BJ (cell line): ENCODE data around the gene DHRS4L2. TPM values are rescaled to one million over a fixed set of nuclear protein-coding genes. Genes with fewer than 3 reads are reported as not detected.
"Not testable (repeated sequence)": the region's sequence is repeated elsewhere in the genome, so short reads cannot be mapped to it uniquely, and the experiment has no call there.

Source experiments
- CTCF ChIA-PET: fragments of 350-600 bp; formaldehyde crosslinking; extraction: SDS; loops from one replicate; lab custom pipeline; 2021; ENCODE audit warnings: antibody characterized with exemption, inconsistent platforms; lab: Yijun Ruan, JAX
- POLR2A ChIA-PET: fragments of 300-600 bp; sonication (Branson Sonifier 250); formaldehyde crosslinking; extraction: SDS; loops from one replicate; lab custom pipeline; 2021; ENCODE audit warnings: antibody characterized with exemption; lab: Charles Lee
- DNase-seq: peaks from one replicate; pipeline ENCODE4 v3.0.0-alpha.2; 2011; ENCODE audit warnings: low read depth
- H3K27me3 ChIP-seq: 2 replicates; pipeline ENCODE4 v1.6.0; 2011; ENCODE audit warnings: low read length; ENCODE audit not compliant: control insufficient read depth, insufficient read depth
- H3K36me3 ChIP-seq: 2 replicates; pipeline ENCODE4 v1.5.1; 2011; ENCODE audit warnings: low read length; ENCODE audit not compliant: control insufficient read depth, insufficient read depth
- H3K4me3 ChIP-seq: 2 replicates; pipeline ENCODE4 v1.5.1; 2011; ENCODE audit warnings: low read depth, mild to moderate bottlenecking, control low read depth, low read length
- CTCF ChIP-seq: IDR thresholded peaks from 2 replicates; pipeline ENCODE4 v1.5.1; 2011; ENCODE audit warnings: low read depth, mild to moderate bottlenecking, control low read depth, inconsistent platforms, low read length, moderate library complexity; ENCODE audit not compliant: insufficient read depth
- polyA plus RNA-seq: library from polyadenylated mRNA; depleted of rRNA; stranded (reverse); fragments of >200 nt; gene quantifications from 2 replicates; pipeline ENCODE4 v1.2.3, GENCODE V29; 2011

The DHRS4L2 gene
- polyA plus RNA-seq, 1 experiment = 15.0 TPM

DNA sequence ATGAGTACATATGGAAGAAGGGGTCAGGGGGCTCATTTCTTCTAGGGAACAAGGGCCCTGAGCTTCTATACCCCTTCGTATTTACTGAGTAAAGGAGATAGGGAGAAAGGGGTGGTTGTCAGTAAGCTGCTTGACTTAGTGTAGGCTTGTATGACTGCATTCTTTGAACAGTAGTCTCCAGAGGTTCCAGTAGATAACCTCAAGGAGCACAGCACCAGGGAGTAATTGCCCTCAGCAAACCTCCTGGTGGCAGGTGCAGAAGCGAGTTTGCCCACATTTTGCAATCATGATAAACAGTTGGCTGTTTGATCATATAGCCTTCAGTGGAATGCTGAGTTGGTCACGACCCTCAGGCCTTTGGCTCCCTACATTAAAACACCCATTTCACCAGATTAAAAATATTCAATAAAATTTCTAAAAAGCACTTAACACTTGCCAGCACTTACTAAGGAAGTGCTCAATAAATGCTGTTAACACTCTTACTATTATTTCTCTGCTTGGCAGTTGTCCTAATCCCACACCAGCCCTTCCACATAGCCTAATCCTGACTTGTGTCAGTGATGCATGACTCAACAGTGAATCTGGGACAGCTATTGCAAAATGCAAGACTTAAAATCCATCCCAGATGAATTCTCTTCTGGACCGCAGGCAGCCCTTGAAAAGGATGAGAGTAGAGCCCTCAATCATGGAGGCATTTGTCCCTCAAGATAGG lies 3.7 kb upstream of the DHRS4L2 start:
- Histone ChIP-seq H3K27me3 (no peaks in the 10 kb centered on the region), H3K4me3 (no peak overlapping the region), H3K36me3 (no peaks in the 10 kb centered on the region)
- peak; percentile 76 for DNase-seq
- ChIA-PET CTCF (interaction anchor here (0.6 to 1.3 kb wide), 5 partner anchors 9 to 147 kb away, joined by 3 to 4 read pairs (median 3); no protein-coding TSS in a partner anchor), POLR2A (no interaction called here)
- no peak for TF ChIP-seq CTCF

DNA sequence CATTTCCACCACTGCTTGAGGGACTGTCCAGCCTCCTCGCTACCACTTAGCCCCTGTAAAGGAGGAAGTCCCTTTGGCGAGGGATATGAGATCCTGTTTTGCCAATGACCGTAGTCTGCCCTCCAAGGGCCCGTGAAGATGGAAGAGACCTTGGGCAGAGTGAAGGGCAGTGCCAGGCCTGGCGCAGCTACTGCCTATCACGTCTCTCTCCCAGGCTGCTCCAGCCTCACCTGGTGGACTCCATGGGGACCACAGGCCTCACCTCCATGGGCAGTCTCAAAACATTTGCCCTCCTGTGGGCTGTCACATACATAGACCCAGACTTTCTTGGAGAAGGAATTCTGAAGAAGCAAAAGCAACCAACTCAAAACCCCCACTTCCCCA lies 514 bp upstream of the DHRS4L2 start:
- H3K4me3 ChIP-seq, CTCF ChIA-PET, POLR2A ChIA-PET, H3K27me3 ChIP-seq, DNase-seq, H3K36me3 ChIP-seq: not testable (repeated sequence)

GRCh38 chr14:23989734-23990445 lies 1.2 kb downstream of the DHRS4L2 start:
- DNase-seq, CTCF ChIA-PET, POLR2A ChIA-PET, H3K4me3 ChIP-seq, H3K27me3 ChIP-seq, H3K36me3 ChIP-seq: not testable (repeated sequence)

DNA sequence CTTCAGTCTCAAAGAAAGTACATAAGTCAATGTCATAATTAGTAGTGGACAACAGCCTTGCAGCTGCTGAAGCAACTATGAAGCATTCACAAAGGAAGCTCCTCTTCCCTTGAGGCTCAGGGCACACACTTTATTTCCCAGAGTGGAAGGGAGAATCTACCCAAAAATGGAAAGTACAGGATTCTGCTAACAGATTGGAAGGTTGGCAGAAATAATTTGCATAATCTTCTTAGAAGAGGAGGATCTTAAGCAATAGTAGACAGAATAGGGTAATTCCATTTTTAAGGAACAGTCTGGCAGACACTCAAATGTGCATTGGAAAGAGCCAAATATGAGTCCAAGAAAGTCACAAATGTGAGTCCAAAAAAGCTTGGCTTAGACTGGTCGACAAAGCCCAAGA lies 2.2 kb downstream of the DHRS4L2 start:
- POLR2A ChIA-PET, DNase-seq, CTCF ChIA-PET: not testable (repeated sequence)

DNA sequence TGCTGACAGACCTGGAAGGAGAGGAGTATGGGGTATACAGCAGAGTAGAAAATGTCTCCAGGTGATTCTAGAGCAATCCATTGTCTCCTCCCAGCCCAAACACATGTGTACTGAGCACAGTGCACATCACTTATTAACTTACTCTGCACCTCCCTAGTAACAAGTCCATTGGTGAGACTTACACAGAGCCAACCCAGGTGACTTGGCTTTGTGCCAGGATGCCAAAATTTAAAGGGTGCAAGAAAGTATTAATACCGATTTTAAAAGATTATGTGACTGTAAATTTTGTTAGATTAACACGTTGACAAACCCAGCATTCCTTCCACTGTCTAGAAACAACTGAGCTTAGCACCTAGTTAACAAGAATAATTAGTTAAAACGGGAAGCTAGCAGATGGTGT lies 4.3 kb downstream of the DHRS4L2 start:
- DNase-seq, H3K4me3 ChIP-seq, H3K36me3 ChIP-seq, H3K27me3 ChIP-seq, POLR2A ChIA-PET, CTCF ChIA-PET: not testable (repeated sequence)

More for the DNA sequence above, 2.2 kb downstream of the DHRS4L2 start:
- H3K4me3 ChIP-seq, H3K27me3 ChIP-seq, H3K36me3 ChIP-seq: not testable (repeated sequence)

- POLR2A ChIA-PET, DNase-seq, H3K27me3 ChIP-seq, H3K4me3 ChIP-seq, H3K36me3 ChIP-seq, CTCF ChIA-PET: not testable (repeated sequence)
Measured at GRCh38 chr14:23996009-23996408, 7.3 kb downstream of the DHRS4L2 start.

DNA sequence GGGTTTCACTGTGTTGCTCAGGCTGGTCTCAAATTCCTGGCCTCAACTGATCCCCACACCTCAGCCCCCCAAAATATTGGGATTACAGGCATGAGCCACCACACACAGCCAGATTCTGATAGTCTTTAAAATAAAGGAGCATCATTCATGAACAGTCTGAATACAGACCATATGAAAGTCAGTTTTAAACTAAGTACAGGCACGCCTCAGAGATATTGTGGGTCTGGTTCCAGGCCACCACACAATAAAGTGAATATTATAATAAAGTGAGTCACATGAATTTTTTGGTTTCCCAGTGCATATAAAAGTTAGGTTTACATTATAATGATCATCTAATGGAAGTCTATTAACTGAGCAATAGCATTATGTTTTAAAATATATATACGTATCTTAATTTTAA lies 8.1 kb downstream of the DHRS4L2 start:
- POLR2A ChIA-PET, CTCF ChIA-PET: not testable (repeated sequence)

DNA sequence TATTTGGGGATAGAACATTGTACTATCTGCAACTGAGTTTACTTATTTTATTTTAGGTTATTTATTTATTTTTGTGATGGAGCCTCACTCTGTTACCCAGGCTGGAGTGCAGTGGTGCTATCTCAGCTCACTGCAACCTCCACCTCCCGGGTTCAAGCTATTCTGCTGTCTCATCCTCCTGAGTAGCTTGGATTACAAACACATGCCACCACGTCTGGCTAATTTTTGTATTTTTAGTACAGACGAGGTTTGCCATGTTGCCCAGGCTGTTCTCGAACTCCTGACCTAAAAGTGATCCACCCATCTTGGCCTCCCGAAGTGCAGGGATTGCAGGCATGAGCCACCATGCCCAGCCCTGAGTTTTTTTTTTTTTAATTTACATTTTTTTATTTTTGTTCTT lies 10.9 kb downstream of the DHRS4L2 start:
- CTCF ChIA-PET, H3K27me3 ChIP-seq, POLR2A ChIA-PET, DNase-seq, H3K36me3 ChIP-seq, H3K4me3 ChIP-seq: not testable (repeated sequence)

More for the DNA sequence above, 8.1 kb downstream of the DHRS4L2 start:
- not testable (repeated sequence) for H3K27me3 ChIP-seq, DNase-seq, H3K36me3 ChIP-seq, H3K4me3 ChIP-seq

GRCh38 chr14:24001078-24001477 lies 12.3 kb downstream of the DHRS4L2 start:
- H3K27me3 ChIP-seq, H3K36me3 ChIP-seq, DNase-seq, POLR2A ChIA-PET, CTCF ChIA-PET, H3K4me3 ChIP-seq: not testable (repeated sequence)

DNA sequence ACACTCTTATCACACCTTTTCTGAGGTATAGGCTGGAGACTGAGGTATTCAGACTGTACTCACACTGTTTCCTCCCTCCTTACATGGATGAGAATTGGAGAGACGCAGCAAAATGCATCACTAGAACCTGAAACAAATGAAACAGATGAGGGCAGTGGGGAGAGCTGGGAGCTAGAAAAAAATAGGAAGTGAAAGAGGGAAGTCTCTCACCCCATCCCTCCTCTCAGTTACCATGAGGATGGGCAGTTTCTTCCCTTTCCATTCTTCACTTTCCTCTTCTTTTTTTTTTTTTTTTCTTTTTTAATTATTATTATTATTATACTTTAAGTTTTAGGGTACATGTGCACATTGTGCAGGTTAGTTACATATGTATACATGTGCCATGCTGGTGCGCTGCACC lies 12.9 kb downstream of the DHRS4L2 start:
- H3K36me3 ChIP-seq, H3K27me3 ChIP-seq, DNase-seq, H3K4me3 ChIP-seq, POLR2A ChIA-PET, CTCF ChIA-PET: not testable (repeated sequence)

DNA sequence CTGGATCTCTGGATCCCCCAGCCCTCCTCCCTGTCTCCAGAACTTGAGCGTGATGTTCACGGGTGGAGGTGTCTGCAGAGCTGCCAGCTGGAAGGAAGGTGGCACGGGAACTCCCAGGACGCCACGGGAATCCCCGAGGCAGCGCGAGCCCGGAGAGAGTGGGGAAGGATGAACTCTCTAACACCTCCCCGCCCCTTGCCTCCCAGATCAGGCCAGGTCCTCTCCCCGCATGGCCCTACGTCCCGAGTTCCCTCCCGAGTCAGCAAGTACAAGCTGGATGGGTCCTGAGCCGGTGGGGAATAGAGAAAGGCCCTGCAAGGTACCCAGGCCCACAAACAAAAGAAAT lies 17.7 kb downstream of the DHRS4L2 start:
- POLR2A ChIA-PET, H3K36me3 ChIP-seq, H3K27me3 ChIP-seq, DNase-seq, CTCF ChIA-PET: not testable (repeated sequence)
- H3K4me3 ChIP-seq = peak overlapping the region; percentile 37
